Skeletal muscle tissue (tissue), 4 donors: ENCODE data around the gene PFKFB4. TPM values are rescaled to one million over a fixed set of nuclear protein-coding genes. Genes with fewer than 3 reads are reported as not detected.
"Not testable (repeated sequence)": the region's sequence is repeated elsewhere in the genome, so short reads cannot be mapped to it uniquely, and the experiment has no call there.

Source experiments
- H3K27ac ChIP-seq: one replicate; pipeline ENCODE4 v1.7.0; 2013; ENCODE audit warnings: mild to moderate bottlenecking, low read depth, low read length, inconsistent platforms
- H3K27me3 ChIP-seq, 3 donors: one replicate each; pipeline ENCODE4 v1.7.0; 2013; ENCODE audit warnings: low read length in 3 of 3; ENCODE audit not compliant: control insufficient read depth in 3 of 3, insufficient read depth in 3 of 3
- H3K36me3 ChIP-seq, 3 donors: one replicate each; pipeline ENCODE4 v1.7.0; 2013; ENCODE audit warnings: low read length in 3 of 3; ENCODE audit not compliant: control insufficient read depth in 3 of 3, insufficient read depth in 3 of 3
- H3K4me1 ChIP-seq, 3 donors: one replicate each; pipeline ENCODE4 v1.7.0; 2013; ENCODE audit warnings: low read length in 3 of 3, mild to moderate bottlenecking in 3 of 3; ENCODE audit not compliant: control insufficient read depth in 3 of 3, insufficient read depth in 3 of 3
- H3K4me3 ChIP-seq, 3 donors: one replicate each; pipeline ENCODE4 v1.7.0; 2013; ENCODE audit warnings: low read length in 3 of 3
- H3K9ac ChIP-seq, 3 donors: one replicate each; pipeline ENCODE4 v1.7.0; 2013; ENCODE audit warnings: low read length in 3 of 3, mild to moderate bottlenecking in 3 of 3, moderate library complexity in 2 of 3, low read depth in 1 of 3
- H3K9me3 ChIP-seq, 3 donors: one replicate each; pipeline ENCODE4 v1.7.0; 2013; ENCODE audit warnings: low read length in 3 of 3; ENCODE audit not compliant: control insufficient read depth in 3 of 3
- total RNA-seq: library from RNA; depleted of rRNA; stranded (reverse); fragments of >200 nt; gene quantifications from one replicate; pipeline ENCODE4 v1.2.3, GENCODE V29; 2014
- donor health status: Osteomylitis.

PFKFB4 gene
- total RNA-seq, 1 donor from 2014 or later: 8.4 TPM

DNA sequence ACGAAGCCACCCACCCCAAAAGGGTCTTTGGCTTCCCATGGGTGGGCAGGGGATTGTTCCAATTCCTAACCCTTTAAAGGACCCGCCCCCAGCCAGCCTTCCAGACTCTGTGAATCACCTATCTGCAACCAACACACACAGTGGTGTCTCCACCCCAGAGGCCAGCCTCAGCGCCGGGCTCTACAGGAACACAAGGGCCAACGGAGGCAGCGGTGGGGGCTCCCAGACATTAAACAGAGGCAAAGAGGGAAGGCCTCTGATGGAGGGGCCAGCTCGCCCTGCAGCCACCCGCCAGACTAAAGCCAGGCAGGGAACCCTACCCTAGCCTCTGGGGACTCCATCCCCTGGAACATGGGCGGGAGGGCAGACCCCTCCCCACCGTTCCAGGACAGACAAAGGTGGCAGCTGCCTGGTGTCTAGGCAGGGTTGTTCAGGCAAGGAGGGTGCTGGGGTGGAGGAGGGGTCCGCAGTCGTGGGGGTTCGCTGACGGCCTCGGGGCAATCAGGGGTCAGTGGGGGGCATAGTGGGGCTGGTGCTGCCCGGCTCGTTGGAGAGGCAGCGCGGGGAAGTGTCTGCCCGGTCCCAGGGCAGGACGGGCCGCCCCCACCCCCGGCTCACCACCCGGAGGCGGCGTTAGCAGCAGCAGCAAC, 53.1 kb downstream of the PFKFB4 start:
- peak overlapping the region; percentile 71 to 81 (median 74) for H3K4me3 ChIP-seq
- peak overlapping the region; percentile 75 to 79 (median 76) for H3K9ac ChIP-seq
- peaks cover 2 to 5% (median 2%) of the 10 kb centered on the region in 3 donors for H3K36me3 ChIP-seq
- no peaks in the 10 kb centered on the region for H3K9me3 ChIP-seq
- peak overlapping the region; percentile 92 for H3K27ac ChIP-seq
- H3K4me1 ChIP-seq: peaks cover 27 to 41% (median 33%) of the 10 kb centered on the region in 3 donors
- H3K27me3 ChIP-seq: no peaks in the 10 kb centered on the region

GRCh38 chr3:48502728-48503168, 53.9 kb downstream of the PFKFB4 start:
- Histone ChIP-seq H3K27ac (peak overlapping the region; percentile 92), H3K4me1 (peaks cover 27 to 38% (median 33%) of the 10 kb centered on the region in 3 donors), H3K27me3 (no peaks in the 10 kb centered on the region), H3K9ac (peak overlapping the region; percentile 75 to 79 (median 76)), H3K4me3 (peak overlapping the region; percentile 71 to 81 (median 74)), H3K9me3 (peaks cover 0 to 3% (median 0%) of the 10 kb centered on the region in 3 donors), H3K36me3 (peaks cover 2 to 7% (median 5%) of the 10 kb centered on the region in 3 donors)

- H3K27ac ChIP-seq: peak overlapping the region; percentile 92
- H3K4me1 ChIP-seq: peaks cover 24 to 31% (median 27%) of the 10 kb centered on the region in 3 donors
- no peaks in the 10 kb centered on the region for H3K27me3 ChIP-seq
- H3K36me3 ChIP-seq: peaks cover 2 to 7% (median 5%) of the 10 kb centered on the region in 3 donors
- peak overlapping the region in 1 of 3 donors; percentile 79 for H3K9ac ChIP-seq
- H3K4me3 ChIP-seq: no peak overlapping the region
- peaks cover 0 to 3% (median 0%) of the 10 kb centered on the region in 3 donors for H3K9me3 ChIP-seq
These were observed 54.5 kb downstream of the PFKFB4 start for GRCh38 chr3:48502121-48502520.

DNA sequence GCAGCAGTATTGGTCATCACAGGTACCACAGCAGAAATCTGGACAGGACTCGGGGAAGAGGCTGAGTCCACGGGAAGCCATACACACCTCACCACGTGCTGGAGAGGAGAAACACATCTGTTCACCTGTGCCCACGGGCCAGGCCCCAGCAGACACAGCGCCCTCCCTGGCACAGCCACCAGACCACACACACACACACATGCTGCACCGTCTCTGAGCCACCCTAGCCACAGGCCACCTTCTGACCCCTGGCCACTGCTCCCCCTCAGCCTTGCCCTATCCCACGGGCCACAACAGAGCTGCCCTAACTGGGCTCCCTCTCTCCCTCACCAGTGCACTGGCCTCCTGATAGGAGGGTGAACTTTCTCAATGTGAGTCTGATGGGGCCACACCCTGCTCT, 55.4 kb downstream of the PFKFB4 start:
- Histone ChIP-seq H3K9ac (no peak overlapping the region), H3K4me1 (peaks cover 24 to 31% (median 27%) of the 10 kb centered on the region in 3 donors), H3K4me3 (no peak overlapping the region), H3K9me3 (peaks cover 0 to 3% (median 0%) of the 10 kb centered on the region in 3 donors), H3K27ac (no peak overlapping the region), H3K36me3 (peaks cover 2 to 7% (median 5%) of the 10 kb centered on the region in 3 donors), H3K27me3 (no peaks in the 10 kb centered on the region)

GRCh38 chr3:48500656-48501055, 55.9 kb downstream of the PFKFB4 start:
- Histone ChIP-seq H3K9ac (no peak overlapping the region), H3K27me3 (no peaks in the 10 kb centered on the region), H3K36me3 (peaks cover 2 to 7% (median 5%) of the 10 kb centered on the region in 3 donors), H3K4me3 (no peak overlapping the region), H3K9me3 (peaks cover 0 to 3% (median 0%) of the 10 kb centered on the region in 3 donors), H3K27ac (no peak overlapping the region), H3K4me1 (peaks cover 24 to 31% (median 27%) of the 10 kb centered on the region in 3 donors)

DNA sequence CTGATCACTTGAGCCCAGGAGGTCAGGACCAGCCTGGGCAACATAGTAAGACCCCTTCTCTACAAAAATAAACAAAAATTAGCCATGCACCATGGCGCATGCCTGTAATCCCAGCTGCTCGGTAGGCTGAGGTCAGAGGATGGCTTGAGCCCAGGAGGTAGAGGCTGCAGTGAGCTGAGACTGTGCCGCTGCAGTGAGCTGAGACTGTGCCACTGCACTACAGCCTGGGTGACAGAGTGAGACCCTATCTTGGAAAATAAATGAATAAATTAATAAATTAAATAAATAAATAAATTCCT, 63.5 kb downstream of the PFKFB4 start:
- peaks cover 0 to under 1% (median 0%) of the 10 kb centered on the region in 3 donors for H3K9me3 ChIP-seq
- no peak overlapping the region for H3K27ac ChIP-seq
- H3K9ac ChIP-seq: no peak overlapping the region
- no peaks in the 10 kb centered on the region for H3K4me1 ChIP-seq
- peaks cover 0 to 2% (median 0%) of the 10 kb centered on the region in 3 donors for H3K36me3 ChIP-seq
- no peaks in the 10 kb centered on the region for H3K27me3 ChIP-seq
- H3K4me3 ChIP-seq: no peak overlapping the region

DNA sequence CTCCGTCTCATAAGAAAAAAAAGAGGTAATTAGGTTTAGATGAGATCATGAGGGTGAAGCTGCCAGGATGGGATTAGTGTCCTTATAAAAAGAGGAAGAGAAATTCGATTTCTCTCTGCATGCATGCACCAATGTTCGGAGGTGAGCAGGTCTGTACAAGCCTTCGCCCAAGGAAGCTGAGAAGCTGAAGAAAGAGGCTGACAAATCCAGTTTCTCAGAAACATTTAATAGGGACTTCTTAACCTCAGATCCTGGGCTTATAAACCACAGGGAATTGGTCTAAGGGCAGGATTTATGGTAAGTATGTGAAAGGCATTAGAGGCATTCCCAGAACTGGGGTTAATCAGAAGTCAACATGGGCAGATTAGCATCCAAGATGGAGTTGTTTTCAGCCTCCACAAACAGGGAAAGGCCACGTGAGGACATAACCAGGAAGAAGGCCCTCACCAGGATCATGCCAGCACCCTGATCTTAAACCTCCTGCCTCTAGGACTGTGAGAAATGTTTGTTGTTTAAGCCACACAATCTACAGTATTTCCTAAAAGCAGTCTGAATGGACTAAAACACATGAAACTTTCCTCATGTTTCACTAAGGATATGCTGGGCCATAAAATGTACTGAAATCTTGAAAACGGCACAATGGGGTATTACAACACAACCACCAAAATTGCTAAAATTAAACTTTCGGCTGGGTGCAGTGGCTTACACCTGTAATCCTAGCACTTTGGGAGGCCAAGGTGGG, 64.0 kb downstream of the PFKFB4 start:
- H3K27ac ChIP-seq: no peak overlapping the region
- H3K4me1 ChIP-seq: no peaks in the 10 kb centered on the region
- H3K9me3 ChIP-seq: no peaks in the 10 kb centered on the region
- H3K27me3 ChIP-seq: no peaks in the 10 kb centered on the region
- H3K36me3 ChIP-seq: no peaks in the 10 kb centered on the region
- no peak overlapping the region for H3K9ac ChIP-seq
- no peak overlapping the region for H3K4me3 ChIP-seq

- no peaks in the 10 kb centered on the region for H3K36me3 ChIP-seq
- no peaks in the 10 kb centered on the region for H3K4me1 ChIP-seq
- no peaks in the 10 kb centered on the region for H3K9me3 ChIP-seq
- no peak overlapping the region for H3K27ac ChIP-seq
- H3K9ac ChIP-seq: no peak overlapping the region
- no peak overlapping the region for H3K4me3 ChIP-seq
- H3K27me3 ChIP-seq: no peaks in the 10 kb centered on the region
These were observed 69.7 kb downstream of the PFKFB4 start for GRCh38 chr3:48486952-48487351.

DNA sequence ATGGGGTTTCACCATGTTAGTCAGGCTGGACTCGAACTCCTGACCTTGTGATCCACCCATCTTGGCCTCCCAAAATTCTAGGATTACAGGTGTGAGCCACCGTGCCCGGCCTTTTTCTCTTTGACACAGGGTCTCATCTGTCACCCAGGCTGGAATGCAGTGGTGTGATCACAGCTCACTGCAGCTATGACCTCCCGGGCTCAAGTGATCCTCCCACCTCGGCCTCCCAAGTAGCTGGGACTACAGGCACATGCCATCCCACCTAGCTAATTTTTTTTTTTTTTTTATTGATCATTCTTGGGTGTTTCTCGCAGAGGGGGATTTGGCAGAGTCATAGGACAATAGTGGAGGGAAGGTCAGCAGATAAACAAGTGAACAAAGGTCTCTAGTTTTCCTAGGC, 73.8 kb downstream of the PFKFB4 start:
- not testable (repeated sequence) for H3K9ac ChIP-seq, H3K9me3 ChIP-seq, H3K27me3 ChIP-seq, H3K36me3 ChIP-seq, H3K4me3 ChIP-seq, H3K4me1 ChIP-seq, H3K27ac ChIP-seq

DNA sequence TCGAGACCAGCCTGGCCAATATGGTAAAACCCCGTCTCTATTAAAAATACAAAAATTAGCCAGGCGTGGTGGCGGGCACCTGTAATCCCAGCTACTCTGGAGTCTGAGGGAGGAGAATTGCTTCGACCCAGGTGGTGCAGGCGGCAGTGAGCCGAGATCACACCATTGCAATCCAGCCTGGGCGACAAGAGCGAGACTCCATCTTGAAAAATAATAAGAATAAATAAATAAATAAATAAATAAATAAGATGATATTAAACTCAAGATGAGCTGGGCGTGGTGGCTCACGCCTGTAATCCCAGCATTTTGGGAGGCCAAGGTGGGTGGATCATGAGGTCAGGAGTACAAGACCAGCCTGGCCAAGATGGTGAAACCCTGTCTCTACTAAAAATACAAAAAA, 75.7 kb downstream of the PFKFB4 start:
- not testable (repeated sequence) for H3K36me3 ChIP-seq, H3K9me3 ChIP-seq

More for the DNA sequence above, 75.7 kb downstream of the PFKFB4 start:
- not testable (repeated sequence) for H3K27me3 ChIP-seq, H3K9ac ChIP-seq, H3K4me1 ChIP-seq, H3K4me3 ChIP-seq, H3K27ac ChIP-seq
